Measurements from ENCODE around the gene C22orf39.

C22orf39 gene

DNA sequence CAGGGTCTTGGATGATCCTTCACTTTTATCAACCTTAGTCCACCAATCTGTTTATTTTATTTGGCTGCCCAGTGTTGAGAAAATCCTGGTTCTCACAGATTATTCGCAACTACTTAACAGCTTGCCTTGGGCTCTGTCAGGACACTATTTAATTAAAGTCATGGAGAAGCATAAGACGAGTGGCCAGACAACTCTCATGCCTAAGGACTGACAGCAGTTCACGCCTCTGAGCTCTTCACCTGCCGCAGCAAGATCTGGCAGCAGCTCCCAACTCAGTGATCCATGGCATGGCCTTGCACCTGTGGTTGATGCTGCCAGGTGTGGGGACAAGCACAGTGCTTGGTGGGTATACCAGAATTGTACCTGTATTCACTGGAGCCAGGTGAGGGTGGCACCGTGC is 53.8 kb downstream of the C22orf39 start:
- in situ Hi-C loops (cut with MboI; ENCODE audit: low pct_unique_long_range_greater_than_20kb, low sequenced_read_pairs, unreplicated experiment): loop anchor here (10.0 kb wide), 1 partner anchor 241 kb away; no protein-coding TSS in a partner anchor
- DNase-seq (ENCODE audit: low spot score): no peak
- TF ChIP-seq, protein P1, sequence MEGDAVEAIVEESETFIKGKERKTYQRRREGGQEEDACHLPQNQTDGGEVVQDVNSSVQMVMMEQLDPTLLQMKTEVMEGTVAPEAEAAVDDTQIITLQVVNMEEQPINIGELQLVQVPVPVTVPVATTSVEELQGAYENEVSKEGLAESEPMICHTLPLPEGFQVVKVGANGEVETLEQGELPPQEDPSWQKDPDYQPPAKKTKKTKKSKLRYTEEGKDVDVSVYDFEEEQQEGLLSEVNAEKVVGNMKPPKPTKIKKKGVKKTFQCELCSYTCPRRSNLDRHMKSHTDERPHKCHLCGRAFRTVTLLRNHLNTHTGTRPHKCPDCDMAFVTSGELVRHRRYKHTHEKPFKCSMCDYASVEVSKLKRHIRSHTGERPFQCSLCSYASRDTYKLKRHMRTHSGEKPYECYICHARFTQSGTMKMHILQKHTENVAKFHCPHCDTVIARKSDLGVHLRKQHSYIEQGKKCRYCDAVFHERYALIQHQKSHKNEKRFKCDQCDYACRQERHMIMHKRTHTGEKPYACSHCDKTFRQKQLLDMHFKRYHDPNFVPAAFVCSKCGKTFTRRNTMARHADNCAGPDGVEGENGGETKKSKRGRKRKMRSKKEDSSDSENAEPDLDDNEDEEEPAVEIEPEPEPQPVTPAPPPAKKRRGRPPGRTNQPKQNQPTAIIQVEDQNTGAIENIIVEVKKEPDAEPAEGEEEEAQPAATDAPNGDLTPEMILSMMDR (IDR thresholded peaks at IDR 0.05; ENCODE audit: extremely low read depth, insufficient read depth, missing control alignments): no peak
